OCI-LY1 (cell line): ENCODE measurements around the gene PRKAR2A.

Source experiments
- CTCF ChIP-seq: fragments of 200-600 bp; sonication (generic), shearing (Covaris generic); IDR thresholded peaks from 2 replicates; pipeline ENCODE4 v1.5.1; 2017; ENCODE audit warnings: mild to moderate bottlenecking, antibody characterized with exemption, low read length, moderate library complexity, mixed read lengths
- EZH2 ChIP-seq: fragments of 200-600 bp; sonication (generic), shearing (Covaris generic); IDR thresholded peaks from 2 replicates; pipeline ENCODE4 v1.8.0; 2017; ENCODE audit warnings: borderline replicate concordance, mixed run types, mild to moderate bottlenecking, antibody characterized with exemption, low read length, moderate library complexity, mixed read lengths

- TF ChIP-seq CTCF, result no peak
- TF ChIP-seq EZH2, result no peak
Observed at GRCh38 chr3:48798998-48799397, 48.7 kb downstream of the PRKAR2A start.
